ENCODE data around the gene ARHGAP11A. TPM values are rescaled to one million over a fixed set of nuclear protein-coding genes. Genes with fewer than 3 reads are reported as not detected.

ARHGAP11A gene
- total and polyA plus RNA-seq, 9 of the 15 experiments (the other 6 are each of a cell fraction or from before 2014, with no cell fraction given) = 17.5 to 92.5 (median 61.1) TPM

- WGBS (ENCODE audit: insufficient coverage, low coverage, missing lambda C conversion rate) = 19% methylated on average over 5 of the region's 5 CpGs
- no peaks in the 10 kb centered on the region for H3K79me2 ChIP-seq (ENCODE audit: control insufficient read depth, insufficient read depth, low read length)
- H3K27me3 ChIP-seq (ENCODE audit: control insufficient read depth in 2 of 2, insufficient read depth in 2 of 2, low read length in 2 of 2) = no peaks in the 10 kb centered on the region
- in situ Hi-C loops (cut with MboI) (no loop called here), intact Hi-C loops (cut with micrococcal nuclease) (no loop called here)
- no peaks in the 10 kb centered on the region for H4K20me1 ChIP-seq (replicated peaks; ENCODE audit: control insufficient read depth, insufficient read depth, low read length)
- H3K4me1 ChIP-seq (replicated peaks in 1 of 2; ENCODE audit: control insufficient read depth in 2 of 2, insufficient read depth in 2 of 2, low read length in 2 of 2) = peaks cover 0 to 20% of the 10 kb centered on the region in 2 experiments; a peak in 3 of 5 replicates
- no peak overlapping the region for H3K9ac ChIP-seq (ENCODE audit: insufficient read depth in 1 of 2, low read depth in 2 of 2, low read length in 2 of 2)
- H3K4me3 ChIP-seq = no peak overlapping the region
- DNase-seq (ENCODE audit: extremely low read depth in 1 of 4, low spot score in 3 of 4) (peak in 1 of 4 experiments; percentile 22), ATAC-seq (peak; percentile 65), FAIRE-seq (no peak)
- H2AFZ ChIP-seq (ENCODE audit: low read depth, low read length) = no peak overlapping the region
- H3K9me1 ChIP-seq (ENCODE audit: control insufficient read depth, insufficient read depth, low read length) = no peaks in the 10 kb centered on the region
- no peak overlapping the region for H3K27ac ChIP-seq (ENCODE audit: extremely low read depth, low read depth, low read length)
- ChIA-PET CTCF (ENCODE audit: low intra/inter-chr PET ratio) (no interaction called here), POLR2A (interaction anchor here (1.3 kb wide), 1 partner anchor 14 kb away, joined by 3 read pairs; no protein-coding TSS in a partner anchor)
- no peaks in the 10 kb centered on the region for H3K36me3 ChIP-seq (ENCODE audit: control insufficient read depth, insufficient read depth, low read length)
- H3K4me2 ChIP-seq (ENCODE audit: insufficient read depth, low read length) = peak overlapping the region; percentile 34; the same call in 1 of the 2 replicates
- no peaks in the 10 kb centered on the region for H3K9me3 ChIP-seq (replicated peaks; ENCODE audit: control insufficient read depth, insufficient read depth, low read depth, low read length)
- BruUV-seq (replicated peaks) = no TSS peak
- TF ChIP-seq CTCF (IDR thresholded peaks at IDR 0.05 in 2 of 3, conservative IDR thresholded peaks at IDR 0.05 in 1 of 3; ENCODE audit: insufficient read depth in 2 of 3, low read depth in 1 of 3, low read length in 3 of 3) = peak in 2 of 3 experiments; percentile 14 to 25; a peak in 3 of 6 replicates
- TF ChIP-seq ZNF318 (IDR thresholded peaks at IDR 0.05; ENCODE audit: borderline replicate concordance in 1 of 2, low read depth in 1 of 2) = no peak
- 0 out of 4 replicates have a peak, but pooled peaks of 1 of the 2 experiments have one; percentile 15 for TF ChIP-seq RAD21 (CRISPR knock-in tag; conservative IDR thresholded peaks at IDR 0.05 in 1 of 2, IDR thresholded peaks at IDR 0.05 in 1 of 2)
- no peak for TF ChIP-seq ZNF740 (CRISPR knock-in tag; IDR thresholded peaks at IDR 0.05)
- TF ChIP-seq ZNF740 (tag; IDR thresholded peaks at IDR 0.05) = no peak
These were observed 42.0 kb downstream of the ARHGAP11A start for GRCh38 chr15:32657198-32657883.
